ENCODE data around the gene SESN3.
"Not testable (repeated sequence)": the region's sequence is repeated elsewhere in the genome, so short reads cannot be mapped to it uniquely, and the experiment has no call there.

The SESN3 gene

GRCh38 chr11:95149651-95150364 lies 81.2 kb downstream of the SESN3 start:
- DNase-seq = no peak

- DNase-seq = no peak
These were observed 82.1 kb downstream of the SESN3 start for GRCh38 chr11:95148938-95149337.

- DNase-seq = no peak
These were observed 82.6 kb downstream of the SESN3 start for GRCh38 chr11:95148406-95148805.

- DNase-seq = no peak
These were observed 83.6 kb downstream of the SESN3 start for GRCh38 chr11:95147364-95147905.

GRCh38 chr11:95145430-95146060 lies 85.5 kb downstream of the SESN3 start:
- DNase-seq = no peak

GRCh38 chr11:95144313-95145235 lies 86.4 kb downstream of the SESN3 start:
- DNase-seq = no peak

- no peak for DNase-seq
These were observed 87.8 kb downstream of the SESN3 start for GRCh38 chr11:95143106-95143681.

GRCh38 chr11:95142431-95142830 lies 88.6 kb downstream of the SESN3 start:
- DNase-seq = no peak

- no peak for DNase-seq
These were observed 90.5 kb downstream of the SESN3 start for GRCh38 chr11:95140397-95141033.

- DNase-seq = no peak
These were observed 92.6 kb downstream of the SESN3 start for GRCh38 chr11:95138448-95138847.

- no peak for DNase-seq
These were observed 93.7 kb downstream of the SESN3 start for GRCh38 chr11:95137299-95137698.

- DNase-seq = not testable (repeated sequence)
These were observed 94.3 kb downstream of the SESN3 start for GRCh38 chr11:95136747-95137146.

- no peak for DNase-seq
These were observed 95.1 kb downstream of the SESN3 start for GRCh38 chr11:95135880-95136279.

GRCh38 chr11:95135155-95135554 lies 95.8 kb downstream of the SESN3 start:
- no peak for DNase-seq

- no peak for DNase-seq
These were observed 96.5 kb downstream of the SESN3 start for GRCh38 chr11:95134491-95134890.

- no peak for DNase-seq
These were observed 98.0 kb downstream of the SESN3 start for GRCh38 chr11:95132956-95133355.

- DNase-seq = no peak
These were observed 102.4 kb downstream of the SESN3 start for GRCh38 chr11:95128602-95129001.

GRCh38 chr11:95123556-95123955 lies 107.4 kb downstream of the SESN3 start:
- no peak for DNase-seq

GRCh38 chr11:95121698-95122097 lies 109.3 kb downstream of the SESN3 start:
- no peak for DNase-seq

- no peak for DNase-seq
These were observed 111.5 kb downstream of the SESN3 start for GRCh38 chr11:95119361-95120060.

GRCh38 chr11:95115597-95115996 lies 115.4 kb downstream of the SESN3 start:
- no peak for DNase-seq

Data from activated effector memory CD4-positive, alpha-beta T cell treated with Interleukin-2 at 50 U/mL for 16 hours (primary cell).